Measurements from ENCODE around the gene GPR37L1.

GPR37L1 gene, protein sequence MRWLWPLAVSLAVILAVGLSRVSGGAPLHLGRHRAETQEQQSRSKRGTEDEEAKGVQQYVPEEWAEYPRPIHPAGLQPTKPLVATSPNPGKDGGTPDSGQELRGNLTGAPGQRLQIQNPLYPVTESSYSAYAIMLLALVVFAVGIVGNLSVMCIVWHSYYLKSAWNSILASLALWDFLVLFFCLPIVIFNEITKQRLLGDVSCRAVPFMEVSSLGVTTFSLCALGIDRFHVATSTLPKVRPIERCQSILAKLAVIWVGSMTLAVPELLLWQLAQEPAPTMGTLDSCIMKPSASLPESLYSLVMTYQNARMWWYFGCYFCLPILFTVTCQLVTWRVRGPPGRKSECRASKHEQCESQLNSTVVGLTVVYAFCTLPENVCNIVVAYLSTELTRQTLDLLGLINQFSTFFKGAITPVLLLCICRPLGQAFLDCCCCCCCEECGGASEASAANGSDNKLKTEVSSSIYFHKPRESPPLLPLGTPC

DNA sequence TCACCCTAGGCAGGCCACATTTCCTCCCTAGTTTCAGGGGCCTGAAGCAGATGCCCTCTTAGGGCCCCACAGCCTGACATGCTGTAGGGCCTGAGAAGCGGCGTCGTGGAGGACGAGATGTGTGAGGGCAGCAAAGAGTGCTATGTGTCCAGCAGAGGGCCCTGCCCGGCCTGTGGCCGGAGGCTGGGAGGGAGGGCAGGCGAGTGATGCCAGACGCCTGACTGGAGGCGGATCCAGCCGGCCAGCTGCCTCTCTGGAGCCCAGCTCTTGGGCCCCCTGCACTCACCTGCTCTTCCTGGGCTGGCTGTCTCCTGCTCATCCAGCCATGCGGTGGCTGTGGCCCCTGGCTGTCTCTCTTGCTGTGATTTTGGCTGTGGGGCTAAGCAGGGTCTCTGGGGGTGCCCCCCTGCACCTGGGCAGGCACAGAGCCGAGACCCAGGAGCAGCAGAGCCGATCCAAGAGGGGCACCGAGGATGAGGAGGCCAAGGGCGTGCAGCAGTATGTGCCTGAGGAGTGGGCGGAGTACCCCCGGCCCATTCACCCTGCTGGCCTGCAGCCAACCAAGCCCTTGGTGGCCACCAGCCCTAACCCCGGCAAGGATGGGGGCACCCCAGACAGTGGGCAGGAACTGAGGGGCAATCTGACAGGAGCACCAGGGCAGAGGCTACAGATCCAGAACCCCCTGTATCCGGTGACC lies at the start of gene GPR37L1:
TSS of gene GPR37L1 (plus strand) at position 279 of the 697 bp plus-strand sequence. CDS start at position 326, 47 bp downstream.
- DNase-seq: no peak

GRCh38 chr1:202073206-202073605 lies 49.5 kb upstream of the GPR37L1 start:
- DNase-seq: no peak

GRCh38 chr1:202074985-202075384 lies 47.7 kb upstream of the GPR37L1 start:
- DNase-seq: no peak

DNA sequence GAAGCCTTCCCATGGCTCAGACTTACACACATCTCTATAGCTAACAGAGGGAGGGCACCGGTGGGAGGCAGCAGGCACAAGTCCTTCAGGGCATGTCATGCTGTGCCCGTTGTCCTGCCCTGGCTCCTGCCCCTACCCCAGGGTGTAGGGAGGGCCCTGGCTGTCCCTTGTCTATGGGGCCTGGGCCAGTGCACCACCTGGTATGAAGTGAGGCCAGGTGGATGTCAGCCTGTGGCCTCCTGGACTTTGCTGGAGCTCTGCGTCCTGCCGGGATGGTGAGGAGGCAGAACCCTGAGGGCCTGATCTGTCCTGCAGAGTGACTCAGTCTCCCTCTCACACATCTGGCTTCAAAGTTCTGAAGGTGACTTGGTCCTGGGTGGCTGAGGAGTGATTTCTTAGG lies 47.3 kb upstream of the GPR37L1 start:
- DNase-seq: no peak

DNA sequence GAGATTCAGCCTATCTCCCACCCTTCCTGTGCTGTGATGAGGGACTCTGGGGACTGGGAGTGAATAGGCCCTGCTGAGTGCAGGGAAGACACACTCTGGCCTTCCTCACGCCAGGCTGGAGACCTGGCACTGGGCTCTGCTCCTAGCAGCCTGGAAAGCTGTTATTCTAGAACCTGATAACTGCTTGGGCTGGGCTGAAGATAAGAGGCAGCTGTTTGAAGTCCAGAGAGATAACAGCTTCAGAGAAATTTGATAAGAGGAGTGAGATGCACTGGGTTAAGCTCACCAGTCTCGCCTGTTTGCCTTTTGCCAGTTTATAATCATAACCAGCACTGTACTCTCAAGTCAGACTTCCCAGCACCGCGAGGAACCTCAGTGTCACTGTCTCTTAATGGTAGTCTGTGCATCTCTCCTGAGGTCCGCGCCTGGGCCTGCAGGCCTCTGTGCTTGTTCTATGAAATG lies 46.6 kb upstream of the GPR37L1 start:
- DNase-seq: no peak

DNA sequence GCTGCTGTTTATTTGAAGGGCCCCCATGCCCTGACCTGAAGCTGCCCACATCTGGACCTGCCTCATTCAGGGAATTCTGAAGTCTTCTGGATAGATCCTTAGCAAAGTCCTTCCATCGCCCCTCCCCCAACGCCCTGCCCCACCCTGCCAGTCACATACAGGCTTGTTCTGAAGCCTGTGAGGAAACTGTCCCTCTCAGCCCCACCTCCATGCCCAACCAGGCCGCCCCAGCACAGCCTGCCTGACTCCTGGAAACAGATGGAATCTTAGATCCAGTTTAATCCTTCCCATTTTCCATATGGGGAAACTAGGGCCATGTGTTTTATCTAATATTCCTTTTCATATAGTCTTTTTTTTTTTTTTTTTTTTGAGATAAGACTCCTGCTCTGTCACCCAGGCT lies 44.5 kb upstream of the GPR37L1 start:
- DNase-seq: no peak

- no peak for DNase-seq
Measured at GRCh38 chr1:202081992-202082391, 40.7 kb upstream of the GPR37L1 start.

DNA sequence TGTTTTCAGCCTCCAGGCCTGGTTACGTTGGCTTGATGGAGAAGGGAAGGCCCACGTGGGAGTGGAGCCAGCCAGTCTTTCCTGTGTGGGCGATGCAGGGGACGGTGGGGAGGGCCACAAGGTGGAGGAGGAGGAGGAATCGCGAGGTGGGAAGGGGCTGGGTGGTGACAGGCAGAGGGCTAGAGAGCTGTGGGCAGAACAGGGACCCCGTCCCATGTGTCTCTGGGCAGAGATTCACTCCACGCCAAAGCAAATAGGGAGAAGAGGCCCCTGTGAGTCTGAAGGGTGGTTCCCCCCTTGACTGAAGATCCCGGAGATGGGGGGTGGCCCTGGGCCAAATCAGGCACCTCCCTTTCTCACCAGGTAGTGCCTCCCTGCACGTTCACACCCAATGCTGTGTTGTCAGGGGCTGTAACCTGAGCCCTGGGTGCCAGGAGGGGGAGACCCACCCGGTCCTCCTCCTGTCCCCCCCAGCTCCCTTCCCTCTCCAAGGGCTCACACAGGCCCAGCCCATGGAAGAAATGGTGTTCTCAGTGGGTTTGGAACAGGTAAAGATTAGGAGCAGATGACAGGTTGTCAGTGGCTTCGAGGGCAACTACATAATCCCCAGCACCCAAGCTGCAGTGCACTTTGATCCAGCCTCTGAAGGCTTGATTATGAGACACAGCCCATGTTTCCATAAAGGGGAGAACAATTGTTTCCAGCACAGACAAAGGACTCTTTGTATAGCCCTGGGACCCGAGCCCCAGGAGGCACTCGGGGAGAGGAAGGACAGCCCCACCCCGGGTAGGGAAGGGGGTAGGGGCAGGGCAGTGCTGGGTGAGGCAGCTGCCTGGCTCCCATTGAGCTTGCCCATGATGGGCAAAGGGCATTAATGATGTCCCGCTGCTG lies 37.7 kb upstream of the GPR37L1 start:
- DNase-seq: no peak

- no peak for DNase-seq
Measured at GRCh38 chr1:202085682-202086373, 36.9 kb upstream of the GPR37L1 start.

GRCh38 chr1:202086579-202087350 lies 36.0 kb upstream of the GPR37L1 start:
- no peak for DNase-seq

- no peak for DNase-seq
Measured at GRCh38 chr1:202088206-202088605, 34.5 kb upstream of the GPR37L1 start.

DNA sequence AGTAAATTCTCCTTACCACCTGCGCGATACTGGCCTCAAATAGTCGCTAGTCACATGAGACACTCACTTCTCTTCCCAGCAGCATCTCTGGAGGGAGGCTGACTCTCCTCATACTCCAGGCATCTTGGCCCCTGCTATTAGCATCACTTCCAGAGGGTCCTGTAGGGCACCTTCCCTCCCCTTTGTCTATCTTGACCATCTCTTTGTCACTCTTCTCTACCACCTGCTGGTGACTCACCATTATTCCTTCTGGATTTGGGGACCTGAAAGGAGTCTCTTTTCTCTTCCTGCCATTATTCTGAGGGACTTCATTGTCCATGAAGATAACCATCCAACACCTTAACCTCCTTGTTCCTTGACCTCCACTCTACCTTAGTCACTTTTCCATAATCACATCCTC lies 31.7 kb upstream of the GPR37L1 start:
- DNase-seq: no peak

GRCh38 chr1:202093858-202094257 lies 28.9 kb upstream of the GPR37L1 start:
- DNase-seq: no peak

DNA sequence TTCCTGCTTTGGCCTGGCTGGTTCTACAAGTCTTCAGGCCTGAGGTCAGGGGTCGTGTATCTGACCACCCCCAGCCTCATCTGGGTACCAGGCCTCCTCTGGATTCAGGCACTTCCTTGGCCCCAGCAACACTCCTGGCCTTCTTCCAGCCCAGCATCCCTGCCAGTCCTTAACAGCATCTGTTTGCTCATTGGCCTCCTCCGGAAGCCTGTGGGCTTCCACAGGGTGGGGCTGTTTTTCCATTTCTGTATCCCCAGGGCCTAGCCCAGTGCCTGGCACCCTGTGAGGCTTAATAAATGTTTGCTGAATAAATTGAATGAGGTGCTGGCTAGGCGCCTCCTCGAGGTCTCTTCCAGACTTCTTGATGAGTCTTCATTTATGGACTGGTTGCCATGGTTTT lies 21.5 kb upstream of the GPR37L1 start:
- DNase-seq: peak; percentile 36

- DNase-seq: no peak
Measured at GRCh38 chr1:202104073-202104472, 18.6 kb upstream of the GPR37L1 start.

GRCh38 chr1:202105571-202106339 lies 17.0 kb upstream of the GPR37L1 start:
- no peak for DNase-seq

- DNase-seq: no peak
Measured at GRCh38 chr1:202106340-202107254, 16.1 kb upstream of the GPR37L1 start.

DNA sequence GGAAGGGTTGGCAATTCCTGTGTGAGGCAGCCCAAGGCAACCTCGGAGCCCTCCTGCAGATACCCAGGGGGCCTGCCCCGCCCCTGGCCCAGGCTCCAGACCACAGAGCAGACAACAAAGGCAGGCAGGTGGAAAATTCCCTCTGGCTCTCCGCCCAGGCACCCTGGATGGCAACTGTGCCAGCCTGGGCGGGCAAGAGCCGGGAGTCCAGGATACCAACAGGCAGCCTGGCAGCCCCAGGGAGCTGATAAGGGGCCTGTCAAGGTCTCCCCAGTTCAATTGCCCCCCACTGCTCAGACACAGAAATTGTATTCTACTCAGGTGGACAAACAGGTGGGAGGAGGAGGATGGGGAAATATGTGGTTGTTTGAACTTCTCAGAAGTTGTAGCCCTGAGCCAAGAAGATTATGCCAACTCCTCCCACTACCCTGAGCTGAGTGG lies 15.4 kb upstream of the GPR37L1 start:
- DNase-seq: peak; percentile 18

Measured in NCI-H446 treated with DMSO at 0.1 percent for 48 hours (cell line).